Measurements from ENCODE around the gene GCNT4.

The GCNT4 gene

GRCh38 chr5:75010838-75011237 is 41.5 kb downstream of the GCNT4 start:
- DNase-seq = no peak

GRCh38 chr5:75009556-75010345 is 42.6 kb downstream of the GCNT4 start:
- DNase-seq = no peak

GRCh38 chr5:75006865-75007822 is 45.2 kb downstream of the GCNT4 start:
- DNase-seq = no peak

- DNase-seq = no peak
These were observed 46.8 kb downstream of the GCNT4 start for GRCh38 chr5:75005561-75005960.
